OCI-LY7 (cell line): Measurements from ENCODE around the gene INTS13.

ENCODE experiments used
- EZH2phosphoT487 ChIP-seq: fragments of 200-600 bp; sonication (generic); IDR thresholded peaks from 2 replicates; pipeline ENCODE4 v1.6.1; 2018; ENCODE audit warnings: low read depth, borderline replicate concordance, mild to moderate bottlenecking, mixed run types, antibody characterized with exemption, low read length, moderate library complexity, mixed read lengths
- TF ChIP-seq, protein P1 (sequence below): fragments of 200-600 bp; sonication (generic); conservative IDR thresholded peaks from 2 replicates; pipeline ENCODE4 v1.5.1; 2014; ENCODE audit warnings: mild to moderate bottlenecking, antibody characterized with exemption, low read length, moderate library complexity, mixed read lengths

DNA sequence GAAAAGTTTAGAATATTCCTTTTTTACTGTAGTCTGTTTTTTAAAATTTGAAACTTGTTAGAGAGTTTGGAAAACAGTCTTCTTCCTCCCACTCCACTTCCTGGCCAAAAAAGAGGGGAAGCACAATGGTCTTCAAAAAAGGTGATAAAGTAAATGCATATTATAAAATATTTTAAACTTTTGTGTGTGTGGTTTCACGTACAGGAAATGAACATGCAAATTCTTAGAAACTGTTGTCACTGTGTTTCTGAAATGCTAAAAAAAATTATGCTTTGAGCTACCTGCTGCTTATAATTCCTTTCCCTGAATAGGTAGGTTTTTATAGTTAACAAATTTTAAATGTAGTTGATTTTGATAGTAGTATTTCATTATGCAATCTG, 3.4 kb upstream of the INTS13 start:
- TF ChIP-seq, protein P1, sequence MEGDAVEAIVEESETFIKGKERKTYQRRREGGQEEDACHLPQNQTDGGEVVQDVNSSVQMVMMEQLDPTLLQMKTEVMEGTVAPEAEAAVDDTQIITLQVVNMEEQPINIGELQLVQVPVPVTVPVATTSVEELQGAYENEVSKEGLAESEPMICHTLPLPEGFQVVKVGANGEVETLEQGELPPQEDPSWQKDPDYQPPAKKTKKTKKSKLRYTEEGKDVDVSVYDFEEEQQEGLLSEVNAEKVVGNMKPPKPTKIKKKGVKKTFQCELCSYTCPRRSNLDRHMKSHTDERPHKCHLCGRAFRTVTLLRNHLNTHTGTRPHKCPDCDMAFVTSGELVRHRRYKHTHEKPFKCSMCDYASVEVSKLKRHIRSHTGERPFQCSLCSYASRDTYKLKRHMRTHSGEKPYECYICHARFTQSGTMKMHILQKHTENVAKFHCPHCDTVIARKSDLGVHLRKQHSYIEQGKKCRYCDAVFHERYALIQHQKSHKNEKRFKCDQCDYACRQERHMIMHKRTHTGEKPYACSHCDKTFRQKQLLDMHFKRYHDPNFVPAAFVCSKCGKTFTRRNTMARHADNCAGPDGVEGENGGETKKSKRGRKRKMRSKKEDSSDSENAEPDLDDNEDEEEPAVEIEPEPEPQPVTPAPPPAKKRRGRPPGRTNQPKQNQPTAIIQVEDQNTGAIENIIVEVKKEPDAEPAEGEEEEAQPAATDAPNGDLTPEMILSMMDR, result no peak
- TF ChIP-seq EZH2phosphoT487, result no peak
